B cell (primary cell): ENCODE results near the gene AGPAT1. TPM values are rescaled to one million over a fixed set of nuclear protein-coding genes. Genes with fewer than 3 reads are reported as not detected.

Experiments used
- ATAC-seq: fragments of 200-7000 bp; cut with Tn5 transposase; one replicate; pipeline ENCODE4 v1.10.0; 2021; ENCODE audit warnings: low read depth, mild to moderate bottlenecking, moderate number of reproducible peaks, moderate library complexity
- CTCF ChIA-PET: fragments of 350-600 bp; sonication (Branson Sonifier 250); formaldehyde crosslinking; loops from one replicate; lab custom pipeline; 2021; ENCODE audit warnings: antibody characterized with exemption, inconsistent platforms; lab: Charles Lee
- POLR2A ChIA-PET: fragments of 350-600 bp; sonication (Branson Sonifier 250); formaldehyde crosslinking; loops from one replicate; lab custom pipeline; 2021; ENCODE audit warnings: antibody characterized with exemption; lab: Charles Lee
- DNase-seq: peaks from one replicate; pipeline ENCODE4 v3.0.0; 2013
- H2AFZ ChIP-seq: 2 replicates; pipeline ENCODE4 v1.6.1; 2012; ENCODE audit warnings: mild to moderate bottlenecking, low read depth, low read length; ENCODE audit not compliant: insufficient read depth, poor library complexity, severe bottlenecking
- H3K27ac ChIP-seq, 2 donors: 1 replicate in 1 of 2; 2 replicates in 1 of 2; pipeline ENCODE4 v1.5.1; 2012 to 2013; ENCODE audit warnings: low read length in 2 of 2, mild to moderate bottlenecking in 2 of 2, moderate library complexity in 1 of 2
- H3K27me3 ChIP-seq, 4 experiments: fragments of 200-600 bp in 1 of 4; sonication (generic) in 1 of 4; replicated peaks in 1 of 4; 1 replicate in 2 of 4; 2 replicates in 2 of 4; pipeline versions ENCODE4 v1.6.1 to v1.7.0; 2013 to 2016; ENCODE audit warnings: low read length in 3 of 4, mild to moderate bottlenecking in 2 of 4, mixed read lengths in 1 of 4, moderate library complexity in 1 of 4; ENCODE audit not compliant: insufficient read depth in 4 of 4, control insufficient read depth in 3 of 4; ENCODE audit errors: control extremely low read depth in 1 of 4
- H3K36me3 ChIP-seq, 2 experiments: replicated peaks in 1 of 2; 1 replicate in 1 of 2; 2 replicates in 1 of 2; pipeline versions ENCODE4 v1.6.1 to v1.7.1; 2013; ENCODE audit warnings: low read length in 1 of 2; ENCODE audit not compliant: insufficient read depth in 2 of 2, control insufficient read depth in 1 of 2; ENCODE audit errors: control extremely low read depth in 1 of 2, extremely low read depth in 1 of 2
- H3K4me1 ChIP-seq, 2 donors: fragments of 200-600 bp in 1 of 2; sonication (generic) in 1 of 2; 1 replicate in 1 of 2; 2 replicates in 1 of 2; pipeline versions ENCODE4 v1.5.1 to v1.6.1; 2013 to 2017; ENCODE audit warnings: low read length in 2 of 2; ENCODE audit not compliant: control insufficient read depth in 2 of 2, insufficient read depth in 2 of 2
- H3K4me2 ChIP-seq: replicated peaks from 2 replicates; pipeline ENCODE3; 2012; ENCODE audit warnings: mild to moderate bottlenecking, low read depth, low read length; ENCODE audit not compliant: poor library complexity, severe bottlenecking
- H3K4me3 ChIP-seq, 5 experiments: fragments of 200-600 bp in 1 of 5; sonication (generic) in 1 of 5; 1 replicate in 3 of 5; 2 replicates in 2 of 5; pipeline versions ENCODE4 v1.5.1 to v1.7.0; 2011 to 2016; ENCODE audit warnings: low read length in 4 of 5, mild to moderate bottlenecking in 4 of 5, low read depth in 2 of 5, control low read depth in 1 of 5, moderate library complexity in 1 of 5; ENCODE audit not compliant: insufficient read depth in 1 of 5; ENCODE audit errors: control extremely low read depth in 1 of 5, extremely low read depth in 1 of 5
- H3K79me2 ChIP-seq: fragments of 200-600 bp; sonication (generic); one replicate; pipeline ENCODE4 v1.6.0; 2016; ENCODE audit warnings: low read length; ENCODE audit not compliant: control insufficient read depth, insufficient read depth
- H3K9ac ChIP-seq: fragments of 200-600 bp; sonication (generic); 2 replicates; pipeline ENCODE4 v1.6.1; 2017; ENCODE audit warnings: mild to moderate bottlenecking, low read length, moderate library complexity
- H3K9me3 ChIP-seq, 3 donors: one replicate each; pipeline versions ENCODE4 v1.6.1 to v1.7.1; 2013; ENCODE audit warnings: low read length in 2 of 3; ENCODE audit not compliant: control insufficient read depth in 2 of 3, insufficient read depth in 1 of 3; ENCODE audit errors: control extremely low read depth in 1 of 3
- H4K20me1 ChIP-seq: 2 replicates; pipeline ENCODE4 v1.6.0; 2012; ENCODE audit warnings: mild to moderate bottlenecking, low read length; ENCODE audit not compliant: insufficient read depth, control insufficient read depth, poor library complexity, severe bottlenecking
- H3K27ac Mint-ChIP-seq: one replicate; pipeline ENCODE4 v1.8.0; 2021; ENCODE audit warnings: mixed read lengths
- H3K27me3 Mint-ChIP-seq: one replicate; pipeline ENCODE4 v1.8.0; 2021; ENCODE audit warnings: mixed read lengths
- H3K4me1 Mint-ChIP-seq: one replicate; pipeline ENCODE4 v1.8.0; 2021; ENCODE audit warnings: mixed read lengths
- H3K4me3 Mint-ChIP-seq: one replicate; pipeline ENCODE4 v1.8.0; 2021; ENCODE audit warnings: mixed read lengths
- H3K9me3 Mint-ChIP-seq: one replicate; pipeline ENCODE4 v1.8.0; 2022; ENCODE audit warnings: mixed read lengths; ENCODE audit not compliant: insufficient read depth
- CTCF ChIP-seq: fragments of 200-600 bp; IDR thresholded peaks from one replicate; pipeline ENCODE4 v1.8.0; 2022; ENCODE audit warnings: antibody characterized with exemption, mild to moderate bottlenecking
- EZH2 ChIP-seq: IDR thresholded peaks from 2 replicates; pipeline ENCODE4 v1.6.1; 2012; ENCODE audit warnings: borderline replicate concordance, low read depth, mild to moderate bottlenecking, moderate library complexity, low read length; ENCODE audit not compliant: insufficient read depth, poor library complexity, severe bottlenecking
- WGBS: methylation state at CpG from one replicate; pipeline ENCODE4 v1.1.5; 2013; ENCODE audit warnings: missing lambda C conversion rate; ENCODE audit not compliant: insufficient coverage; 5-methylcytosine and 5-hydroxymethylcytosine counted together
- intact Hi-C: fragments of 100-400 bp; cut with micrococcal nuclease; formaldehyde crosslinking; loops from one replicate; pipeline ENCODE4 v1.10.0; 2022
- polyA plus RNA-seq: library from polyadenylated mRNA; depleted of rRNA; stranded (reverse); fragments of >200 nt; gene quantifications from 2 replicates; pipeline ENCODE4 v1.2.3, GENCODE V29; 2012
- total RNA-seq, 2 donors: library from RNA; stranded (reverse); fragments of 120-200 nt in 1 of 2; gene quantifications; 1 replicate in 1 of 2; 2 replicates in 1 of 2; pipeline versions ENCODE4 v1.2.3 to v1.2.4, GENCODE V29; 2013 to 2022

AGPAT1 gene
- total and polyA plus RNA-seq, 2 donors (not counting 1 experiment from before 2014, with no cell fraction given), result 29.8 to 37.1 TPM

GRCh38 chr6:32168807-32169591 lies 6.9 kb downstream of the AGPAT1 start:
- Histone ChIP-seq H3K36me3 (peaks cover 7 to 23% of the 10 kb centered on the region in 2 experiments), H3K27ac (no peak overlapping the region), H3K4me1 (peaks cover 0 to 16% of the 10 kb centered on the region in 2 donors), H3K9me3 (no peaks in the 10 kb centered on the region), H4K20me1 (no peaks in the 10 kb centered on the region), H3K4me2 (no peak overlapping the region), H3K79me2 (no peaks in the 10 kb centered on the region), H2AFZ (no peak overlapping the region), H3K27me3 (no peaks in the 10 kb centered on the region), H3K9ac (no peak overlapping the region), H3K4me3 (no peak overlapping the region)
- H3K27me3 Mint-ChIP-seq, result no peaks in the 10 kb centered on the region
- ChIA-PET CTCF (no interaction called here), POLR2A (no interaction called here)
- H3K4me3 Mint-ChIP-seq, result no peak overlapping the region
- no peak overlapping the region for H3K27ac Mint-ChIP-seq
- H3K4me1 Mint-ChIP-seq, result peaks cover 15% of the 10 kb centered on the region
- no peak for DNase-seq
- TF ChIP-seq EZH2, result no peak
- no peak for TF ChIP-seq CTCF
- H3K9me3 Mint-ChIP-seq, result no peaks in the 10 kb centered on the region
- intact Hi-C loops, result no loop called here
- no peak for ATAC-seq
- 98% methylated on average over 10 of the region's 11 CpGs for WGBS

DNA sequence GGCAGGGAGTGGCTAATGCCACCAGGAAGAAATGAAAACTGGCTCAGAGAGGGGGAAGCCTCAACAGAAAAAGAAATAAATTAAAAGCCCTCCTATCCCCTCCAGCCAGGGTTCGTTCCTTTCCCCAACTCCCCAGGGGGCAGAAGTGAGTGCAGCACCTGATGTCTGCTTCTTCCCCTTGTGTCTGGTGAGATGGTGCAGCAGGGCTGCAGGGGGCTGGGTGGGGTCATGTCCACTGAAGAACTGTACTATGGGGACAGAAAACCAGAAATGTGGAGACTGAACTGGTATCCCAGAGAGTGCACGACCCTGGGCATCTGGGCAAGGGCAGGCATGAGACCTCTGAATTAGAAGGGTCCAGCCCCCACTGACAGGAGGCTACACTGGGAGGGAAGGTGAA lies 7.5 kb downstream of the AGPAT1 start:
- Histone ChIP-seq H3K36me3 (peaks cover 7 to 23% of the 10 kb centered on the region in 2 experiments), H3K9me3 (no peaks in the 10 kb centered on the region), H3K4me2 (no peak overlapping the region), H3K79me2 (no peaks in the 10 kb centered on the region), H3K4me1 (peaks cover 0 to 13% of the 10 kb centered on the region in 2 donors), H3K9ac (no peak overlapping the region), H3K27ac (no peak overlapping the region), H3K27me3 (no peaks in the 10 kb centered on the region), H4K20me1 (no peaks in the 10 kb centered on the region), H2AFZ (no peak overlapping the region), H3K4me3 (no peak overlapping the region)
- no peaks in the 10 kb centered on the region for H3K9me3 Mint-ChIP-seq
- intact Hi-C loops, result no loop called here
- POLR2A ChIA-PET, result no interaction called here
- no peak overlapping the region for H3K27ac Mint-ChIP-seq
- H3K27me3 Mint-ChIP-seq, result no peaks in the 10 kb centered on the region
- DNase-seq (no peak), ATAC-seq (no peak)
- CTCF ChIA-PET, result no interaction called here
- TF ChIP-seq CTCF (no peak), EZH2 (no peak)
- H3K4me1 Mint-ChIP-seq, result peaks cover 12% of the 10 kb centered on the region
- 67% methylated on average over 1 of the region's 2 CpGs for WGBS
- H3K4me3 Mint-ChIP-seq, result no peak overlapping the region
